MG63 (cell line): ENCODE measurements around the gene LRRC31. TPM values are rescaled to one million over a fixed set of nuclear protein-coding genes. Genes with fewer than 3 reads are reported as not detected.

Source experiments
- DNase-seq: peaks from one replicate; pipeline ENCODE4 v3.0.0-alpha.2; 2020
- H3K27me3 ChIP-seq: fragments of 250-450 bp; sonication (Bioruptor Pico); 2 replicates; pipeline ENCODE4 v1.5.1; 2020; ENCODE audit warnings: mild to moderate bottlenecking, moderate library complexity
- H3K36me3 ChIP-seq: fragments of 250-450 bp; sonication (Bioruptor Pico); 2 replicates; pipeline ENCODE4 v1.5.1; 2020; ENCODE audit warnings: mild to moderate bottlenecking, moderate library complexity
- H3K4me3 ChIP-seq: fragments of 250-450 bp; sonication (Bioruptor Pico); 2 replicates; pipeline ENCODE4 v1.5.1; 2020; ENCODE audit warnings: mild to moderate bottlenecking, moderate library complexity
- H3K9me3 ChIP-seq: fragments of 250-450 bp; sonication (Bioruptor Pico); 2 replicates; pipeline ENCODE4 v1.5.1; 2020; ENCODE audit warnings: mild to moderate bottlenecking, moderate library complexity
- total RNA-seq: library from RNA; depleted of rRNA; stranded (reverse); fragments of >200 nt; shearing (Covaris generic); gene quantifications from 2 replicates; pipeline ENCODE4 v1.2.3, GENCODE V29; 2014; ENCODE audit warnings: low replicate concordance; rRNA removed

LRRC31 gene
- total RNA-seq, 1 experiment from 2014 or later = not detected

DNA sequence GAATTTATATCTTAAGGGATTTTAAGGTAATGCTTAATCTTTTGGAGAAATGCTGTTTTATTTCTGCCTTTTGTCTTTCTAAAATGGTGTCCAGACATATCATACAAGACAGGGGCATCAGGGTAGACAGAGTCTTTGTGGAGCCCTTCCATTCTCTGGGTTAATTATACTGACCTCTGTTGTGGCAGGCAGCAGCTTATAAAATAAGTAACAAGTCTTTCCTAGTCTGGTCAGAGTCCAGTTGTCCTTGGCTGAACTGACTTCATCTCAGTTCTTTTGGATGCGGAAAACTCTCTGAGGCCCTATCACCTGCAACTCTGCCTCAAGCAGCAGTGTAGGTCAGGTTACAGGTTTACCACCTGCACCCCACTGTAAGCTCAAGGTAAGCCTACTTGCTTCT lies 77.4 kb downstream of the LRRC31 start:
- no peak overlapping the region for H3K4me3 ChIP-seq
- peaks cover 36% of the 10 kb centered on the region for H3K36me3 ChIP-seq
- H3K9me3 ChIP-seq = no peaks in the 10 kb centered on the region
- H3K27me3 ChIP-seq = no peaks in the 10 kb centered on the region
- DNase-seq = no peak

GRCh38 chr3:169790687-169791429 lies 78.9 kb downstream of the LRRC31 start:
- Histone ChIP-seq H3K4me3 (no peak overlapping the region), H3K36me3 (peaks cover 51% of the 10 kb centered on the region)
- peak; percentile 65 for DNase-seq

DNA sequence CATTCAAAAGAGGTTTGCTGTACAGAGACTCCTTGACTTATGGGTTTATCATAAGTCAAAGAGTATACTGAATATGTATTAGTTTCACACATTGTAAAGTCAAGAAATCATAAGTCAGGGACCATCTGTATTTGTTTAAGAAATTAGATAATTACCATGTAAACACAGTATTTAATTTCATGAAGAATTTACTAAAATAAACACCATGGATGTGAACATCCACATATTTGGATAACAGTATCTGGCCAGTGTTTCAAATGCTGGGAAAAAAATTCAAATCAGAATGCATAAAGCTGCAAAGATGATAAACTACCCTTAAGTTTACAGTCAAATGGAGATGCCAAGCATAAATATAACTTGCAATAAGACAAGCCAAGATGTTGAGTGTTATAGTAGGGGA lies 79.5 kb downstream of the LRRC31 start:
- Histone ChIP-seq H3K36me3 (peaks cover 58% of the 10 kb centered on the region), H3K27me3 (no peaks in the 10 kb centered on the region), H3K4me3 (no peak overlapping the region), H3K9me3 (no peaks in the 10 kb centered on the region)
- DNase-seq = no peak

More at GRCh38 chr3:169790687-169791429, 78.9 kb downstream of the LRRC31 start:
- H3K9me3 ChIP-seq = no peaks in the 10 kb centered on the region
- no peaks in the 10 kb centered on the region for H3K27me3 ChIP-seq

Other genes with a start within 250 kb of the LRRC31 start
- 1.2 and 1.4 TPM in 2 replicates for gene MECOM, start 206.2 kb downstream of the LRRC31 start, total RNA-seq
- gene TERC, start 104.9 kb downstream of the LRRC31 start, total RNA-seq = 149 and 154 TPM in 2 replicates
- 4.3 and 6.0 TPM in 2 replicates for gene ACTRT3, start 100.4 kb downstream of the LRRC31 start, total RNA-seq
- gene MYNN, start 96.5 kb downstream of the LRRC31 start, total RNA-seq = 22.9 and 33.0 TPM in 2 replicates
- not detected in 2 replicates for gene LRRIQ4, start 57.1 kb downstream of the LRRC31 start, total RNA-seq
- 3.9 and 12.2 TPM in 2 replicates for gene LRRC34, start 57.0 kb downstream of the LRRC31 start, total RNA-seq
- gene SAMD7, start 41.6 kb upstream of the LRRC31 start, total RNA-seq = not detected in 2 replicates
- gene SEC62, start 96.9 kb upstream of the LRRC31 start, total RNA-seq = 12.2 and 28.1 TPM in 2 replicates
- 1.3 and 4.3 TPM in 2 replicates for gene GPR160, start 168.1 kb upstream of the LRRC31 start, total RNA-seq